HG02870 (cell line): Measurements from ENCODE around the gene LEMD1.
"Not testable (repeated sequence)": the region's sequence is repeated elsewhere in the genome, so short reads cannot be mapped to it uniquely, and the experiment has no call there.

Source experiments
- ATAC-seq: cut with Tn5 transposase; IDR thresholded peaks from one replicate; pipeline ENCODE4 v1.9.1; 2021; ENCODE audit warnings: mild to moderate bottlenecking, moderate library complexity; ENCODE audit not compliant: unreplicated experiment

The LEMD1 gene

GRCh38 chr1:205382561-205382960 lies 39.3 kb downstream of the LEMD1 start:
- no peak for ATAC-seq

DNA sequence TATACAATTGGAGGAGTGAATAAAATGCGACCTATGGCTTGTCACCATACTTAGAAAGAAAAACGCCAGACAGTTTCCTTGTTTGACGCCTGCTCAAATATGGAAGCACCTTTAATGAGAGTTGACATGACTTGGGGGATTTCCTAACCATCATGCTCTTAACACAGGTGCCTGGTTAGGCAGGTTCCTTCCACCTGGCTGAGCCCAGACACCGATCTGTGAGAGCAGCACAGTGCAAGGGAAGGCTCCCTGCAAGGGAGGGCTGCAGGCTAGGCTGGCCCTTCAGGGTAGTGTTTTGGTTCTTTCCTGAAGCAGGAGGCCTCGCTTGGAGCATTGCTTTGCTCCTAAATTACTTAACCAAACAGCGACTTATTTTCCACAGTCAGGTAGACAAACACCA lies 40.6 kb downstream of the LEMD1 start:
- ATAC-seq, result no peak

GRCh38 chr1:205380882-205381281 lies 41.0 kb downstream of the LEMD1 start:
- ATAC-seq, result no peak

GRCh38 chr1:205379056-205379455 lies 42.8 kb downstream of the LEMD1 start:
- no peak for ATAC-seq

- ATAC-seq, result no peak
Observed at GRCh38 chr1:205377355-205377754, 44.5 kb downstream of the LEMD1 start.

DNA sequence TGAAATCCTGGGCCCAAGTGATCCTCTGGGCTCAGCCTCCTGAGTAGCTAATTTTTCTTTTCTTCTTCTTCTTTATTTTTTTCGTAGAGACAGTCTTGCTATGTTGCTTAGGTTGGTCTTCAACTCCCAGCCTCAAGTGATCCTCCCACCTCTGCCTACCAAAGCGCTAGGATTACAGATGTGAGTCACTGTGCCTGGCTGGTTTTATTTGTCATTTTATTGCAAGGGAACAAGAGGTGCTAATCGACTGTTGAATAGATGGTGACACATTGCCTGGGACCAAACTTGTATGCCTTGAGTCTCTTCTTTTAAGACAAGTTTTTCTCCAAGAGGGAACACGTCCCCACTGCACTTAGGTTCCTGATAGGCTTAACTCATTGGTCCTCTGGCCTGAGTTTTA lies 45.1 kb downstream of the LEMD1 start:
- no peak for ATAC-seq

GRCh38 chr1:205375835-205376545 lies 45.9 kb downstream of the LEMD1 start:
- no peak for ATAC-seq

DNA sequence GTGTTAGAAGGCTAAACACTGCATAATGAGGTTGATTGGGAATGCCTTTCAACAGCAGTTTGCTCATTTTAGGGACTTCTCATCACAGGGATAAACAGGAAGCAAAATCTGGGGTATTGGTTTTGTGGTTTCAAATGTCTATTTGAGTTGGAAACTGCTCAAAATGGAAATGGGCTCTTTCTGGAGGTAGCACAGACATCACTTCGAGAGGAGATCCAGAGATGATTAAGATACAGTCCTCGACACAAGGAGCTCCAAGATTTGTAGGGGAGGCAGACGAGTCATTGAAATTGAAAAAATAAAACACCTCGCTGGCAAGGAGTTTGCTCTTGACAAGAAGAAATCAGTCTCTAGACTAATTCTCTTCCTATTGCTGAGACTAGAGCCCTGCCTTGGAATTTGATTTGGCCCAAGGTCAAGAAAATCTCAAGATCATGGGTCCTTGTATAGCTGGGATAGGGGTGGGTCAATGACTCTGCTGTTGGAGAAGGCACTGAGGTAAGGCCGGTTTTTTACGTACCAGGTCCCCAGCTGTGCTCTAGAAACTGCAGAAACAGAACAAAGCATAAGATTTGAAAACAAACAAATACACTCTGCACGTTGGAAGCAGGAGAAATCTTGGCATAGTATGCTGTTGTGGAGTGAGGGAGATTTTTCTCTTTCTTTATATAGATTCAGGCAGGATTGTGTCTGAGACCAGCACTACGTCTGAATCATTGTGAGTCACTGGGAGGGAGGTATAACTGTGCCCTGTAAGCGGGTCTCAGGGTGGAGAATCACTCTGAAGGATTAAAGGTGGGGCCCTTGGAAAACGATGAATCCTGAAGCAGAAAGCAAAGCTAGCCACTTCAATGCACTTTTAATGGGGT lies 47.4 kb downstream of the LEMD1 start:
- ATAC-seq, result no peak

GRCh38 chr1:205373798-205374175 lies 48.1 kb downstream of the LEMD1 start:
- no peak for ATAC-seq

DNA sequence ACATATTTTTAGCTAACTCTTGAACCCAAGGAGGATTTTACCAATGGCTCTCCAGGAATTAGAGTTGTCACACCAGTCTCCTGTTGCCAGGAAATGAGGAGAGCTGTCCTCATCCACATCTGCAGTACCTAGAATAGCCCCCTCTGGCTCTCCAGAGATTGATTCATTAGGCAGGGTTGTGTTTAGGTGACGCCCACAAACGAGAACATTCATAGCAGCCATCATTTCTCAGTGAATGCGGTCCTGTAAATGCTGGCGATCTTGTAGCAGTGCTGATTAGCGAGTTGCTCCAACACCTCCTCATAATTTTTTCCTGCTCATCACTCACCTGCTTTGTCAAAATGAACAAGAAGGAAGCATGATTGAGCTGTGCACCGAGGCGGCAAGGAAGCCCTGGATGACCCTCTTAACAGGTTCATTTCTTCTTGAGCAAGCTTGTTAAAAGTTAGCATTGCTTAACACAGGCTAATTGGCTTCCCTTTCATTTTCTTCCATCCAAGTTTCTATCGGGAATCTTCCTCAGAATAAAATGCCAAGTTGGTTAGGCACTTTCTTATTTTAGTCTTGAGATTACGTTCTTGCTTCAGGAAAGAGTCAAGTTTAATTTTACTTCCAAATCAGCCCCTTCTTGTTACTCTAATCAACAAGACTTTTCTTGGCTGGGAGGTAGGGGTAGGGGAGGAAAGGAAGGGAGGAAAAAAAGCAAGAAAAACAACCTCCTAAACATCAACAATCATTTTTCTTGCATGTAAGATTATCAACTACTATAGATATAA lies 48.6 kb downstream of the LEMD1 start:
- no peak for ATAC-seq

GRCh38 chr1:205371871-205372660 lies 49.8 kb downstream of the LEMD1 start:
- no peak for ATAC-seq

DNA sequence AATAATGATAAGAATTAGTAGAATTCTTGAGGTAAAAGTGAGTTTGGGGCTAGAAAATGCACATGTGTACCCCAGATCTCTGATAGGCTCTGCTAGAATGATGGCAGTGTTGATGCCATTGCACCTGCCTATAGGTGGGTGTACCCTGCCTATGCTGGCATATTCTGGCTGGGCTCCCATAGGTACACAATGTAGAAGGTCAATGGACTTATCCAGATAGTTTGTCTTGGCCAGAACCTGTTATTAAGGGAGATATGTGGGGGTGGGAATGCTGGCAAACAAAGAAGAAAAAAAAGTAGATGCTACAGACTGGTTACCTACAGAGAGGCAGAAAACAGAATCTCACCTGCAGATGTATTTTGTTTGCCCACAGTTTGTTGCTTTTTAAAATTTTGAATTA lies 51.1 kb downstream of the LEMD1 start:
- ATAC-seq, result no peak

DNA sequence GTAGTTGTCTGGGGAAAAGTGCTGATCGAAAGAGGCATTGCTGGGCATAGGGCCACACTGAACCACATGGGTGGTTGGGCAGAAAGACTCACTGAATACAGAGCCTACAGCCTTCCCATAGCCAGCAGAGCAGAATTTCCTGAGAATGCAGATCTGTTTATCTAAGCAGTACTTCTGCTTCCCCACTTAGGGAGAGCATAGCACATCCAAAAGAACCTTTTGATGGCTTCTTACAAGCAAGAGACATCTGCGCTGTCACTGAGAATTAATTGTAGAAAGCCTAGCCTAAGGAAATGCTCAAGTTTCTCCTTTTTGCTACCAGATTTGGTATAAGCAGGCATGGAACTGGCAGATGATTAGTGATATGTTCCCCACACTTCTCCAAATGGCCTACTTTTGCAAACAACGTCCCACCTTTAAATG lies 52.1 kb downstream of the LEMD1 start:
- no peak for ATAC-seq

DNA sequence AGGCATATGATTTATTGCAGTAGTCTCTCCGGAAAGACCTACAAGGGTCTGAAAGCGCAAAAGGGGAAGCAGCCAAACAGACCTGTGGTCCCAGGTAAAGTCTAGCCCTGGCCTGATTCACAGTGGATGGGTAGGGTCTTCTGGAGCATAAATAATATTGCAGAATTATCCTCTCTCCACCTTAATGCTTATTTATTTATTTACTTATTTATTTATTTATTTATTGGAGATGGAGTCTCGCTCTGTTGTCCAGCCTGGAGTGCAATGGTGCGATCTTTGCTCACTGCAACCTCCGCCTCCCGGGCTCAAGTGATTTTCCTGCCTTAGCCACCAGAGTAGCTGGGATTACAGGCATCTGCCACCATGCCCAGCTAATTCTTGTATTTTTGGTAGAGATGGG lies 53.4 kb downstream of the LEMD1 start:
- no peak for ATAC-seq

DNA sequence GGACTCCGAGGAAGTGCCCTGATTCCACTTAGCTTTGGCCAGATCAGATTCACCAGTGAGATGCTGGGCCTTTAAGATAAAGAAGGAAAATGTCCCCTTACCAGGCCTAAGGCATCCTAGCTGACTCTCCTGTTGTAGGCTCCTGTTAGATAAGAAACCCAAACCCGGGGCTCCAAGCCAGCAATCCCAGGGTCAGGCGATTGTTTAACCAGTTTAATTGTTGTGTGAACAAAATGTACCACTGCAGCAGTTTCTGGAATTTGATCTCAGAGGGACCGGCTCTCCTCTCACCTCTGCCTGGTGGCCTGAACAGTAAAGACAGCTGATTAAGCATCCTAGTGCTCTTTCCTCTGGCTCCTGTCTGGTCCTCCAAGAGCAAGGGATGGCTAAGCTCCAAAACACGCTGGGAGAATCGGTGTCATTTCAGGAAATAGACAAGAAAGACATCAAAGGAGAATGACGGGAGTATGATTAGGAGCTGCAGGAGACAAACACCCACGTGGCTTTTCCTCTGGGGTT lies 55.9 kb downstream of the LEMD1 start:
- no peak for ATAC-seq

GRCh38 chr1:205365086-205365485 lies 56.8 kb downstream of the LEMD1 start:
- not testable (repeated sequence) for ATAC-seq

- ATAC-seq, result no peak
Observed at GRCh38 chr1:205360891-205361290, 61.0 kb downstream of the LEMD1 start.

- ATAC-seq, result no peak
Observed at GRCh38 chr1:205359771-205360565, 61.9 kb downstream of the LEMD1 start.

DNA sequence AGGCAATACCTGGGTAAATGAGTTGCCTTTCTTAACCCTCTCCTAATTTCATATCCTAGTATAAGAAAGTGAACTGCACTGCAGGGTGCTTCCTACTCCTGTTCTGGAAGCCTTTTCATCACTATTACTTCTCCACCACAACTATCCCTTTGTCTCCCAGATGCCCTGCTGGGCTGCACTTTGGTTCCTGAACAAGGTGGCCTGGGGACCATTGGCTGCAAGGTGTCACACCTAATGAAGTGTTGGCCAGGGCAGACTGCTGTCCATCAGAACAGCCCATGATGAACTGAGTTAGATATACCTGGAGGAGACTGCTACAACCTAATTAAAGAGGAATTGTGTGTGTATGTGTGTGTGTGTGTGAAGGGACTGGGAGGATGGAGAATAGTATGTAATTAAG lies 63.3 kb downstream of the LEMD1 start:
- ATAC-seq, result no peak

DNA sequence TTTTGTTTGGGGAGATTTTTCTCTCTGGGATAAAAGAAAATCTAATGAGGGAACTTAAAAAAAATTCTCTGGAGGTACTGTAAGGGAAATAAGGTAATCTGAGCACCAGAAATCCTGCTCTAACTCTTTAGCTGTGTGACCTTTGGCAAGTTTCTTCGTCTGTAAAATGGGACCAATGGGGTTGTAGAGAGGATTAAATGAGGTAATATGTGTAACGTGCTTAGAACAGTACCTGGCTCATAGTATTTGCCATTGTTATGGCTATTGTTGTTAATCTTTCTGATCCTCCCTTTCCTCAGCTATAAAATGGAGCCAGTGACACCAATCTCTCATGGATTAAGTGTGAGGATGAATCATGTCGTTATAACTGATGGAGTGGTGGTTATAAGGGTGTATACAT lies 64.3 kb downstream of the LEMD1 start:
- ATAC-seq, result no peak
